Measurements from ENCODE around the gene EDN2. TPM values are rescaled to one million over a fixed set of nuclear protein-coding genes. Genes with fewer than 3 reads are reported as not detected.

The EDN2 gene
- polyA plus RNA-seq, 3 donors: 0.07 to 1.4 TPM; not detected in 1

DNA sequence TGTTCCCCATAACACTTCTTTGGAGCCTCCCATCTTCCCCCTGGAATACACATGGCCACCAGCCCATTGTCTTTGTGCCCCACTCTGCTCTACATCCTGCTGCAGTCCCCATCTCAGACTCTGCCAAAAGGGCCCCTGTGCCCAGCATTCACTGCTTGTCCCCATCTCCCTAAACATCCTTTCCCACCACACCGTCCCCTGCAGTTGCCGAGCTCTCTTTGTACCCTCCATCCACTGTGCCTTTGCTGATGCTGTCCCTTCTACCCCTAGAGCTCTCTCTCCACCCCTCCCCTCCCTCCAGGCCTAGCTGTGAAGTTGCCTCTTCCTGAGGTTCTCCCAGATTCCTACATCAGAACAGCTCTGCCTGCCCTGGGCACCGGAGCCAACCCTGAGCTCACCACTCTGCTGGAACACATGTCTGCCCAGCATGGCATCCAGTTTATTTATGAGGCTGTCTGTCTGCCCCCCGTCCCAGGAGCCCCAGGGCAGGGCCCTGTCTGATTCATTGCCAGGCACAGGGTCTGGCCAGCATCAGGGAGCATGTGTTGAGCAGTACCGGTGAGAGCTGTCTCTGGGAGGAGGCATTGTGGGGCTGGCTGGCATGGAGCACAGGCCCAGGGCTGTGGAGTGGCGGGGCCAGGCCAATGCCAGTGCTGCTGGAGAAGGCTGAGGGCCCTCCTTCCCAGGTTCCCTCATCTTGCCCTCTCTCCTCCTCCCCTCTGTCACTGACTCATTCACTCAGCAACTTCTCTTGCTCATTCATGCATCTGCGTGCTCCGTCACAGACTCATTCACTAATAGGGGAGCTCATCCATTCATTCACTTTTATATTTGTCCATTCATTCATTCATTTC lies 28.8 kb downstream of the EDN2 start:
- no peak overlapping the region for H3K27ac ChIP-seq (ENCODE audit: low read depth, low read length)
- 83 to 86% (median 85%) methylated on average over 8 of the region's 8 CpGs for WGBS, 3 donors

DNA sequence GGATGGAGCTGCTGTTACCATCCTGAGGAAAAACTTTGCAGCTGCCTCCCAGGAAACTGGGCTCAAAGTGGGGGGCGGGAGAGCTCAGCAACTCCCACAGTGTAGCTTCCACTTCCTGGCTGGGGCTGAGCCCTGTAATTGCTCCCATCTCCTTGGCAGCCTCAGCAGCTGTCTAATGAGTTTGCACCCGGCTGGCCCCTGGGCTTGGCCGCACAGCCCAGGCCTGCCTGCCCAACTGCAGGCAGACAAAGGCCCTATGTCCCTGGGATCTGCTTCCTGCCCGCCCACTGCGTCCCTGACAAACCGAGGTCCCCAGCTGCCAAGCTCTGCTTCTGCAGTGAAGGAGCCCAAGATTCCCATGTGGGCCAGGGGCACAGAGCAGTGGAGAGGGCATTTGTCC lies 30.1 kb downstream of the EDN2 start:
- 61 to 69% (median 68%) methylated on average over 6 of the region's 6 CpGs for WGBS, 3 donors
- H3K27ac ChIP-seq (ENCODE audit: low read depth, low read length): no peak overlapping the region

DNA sequence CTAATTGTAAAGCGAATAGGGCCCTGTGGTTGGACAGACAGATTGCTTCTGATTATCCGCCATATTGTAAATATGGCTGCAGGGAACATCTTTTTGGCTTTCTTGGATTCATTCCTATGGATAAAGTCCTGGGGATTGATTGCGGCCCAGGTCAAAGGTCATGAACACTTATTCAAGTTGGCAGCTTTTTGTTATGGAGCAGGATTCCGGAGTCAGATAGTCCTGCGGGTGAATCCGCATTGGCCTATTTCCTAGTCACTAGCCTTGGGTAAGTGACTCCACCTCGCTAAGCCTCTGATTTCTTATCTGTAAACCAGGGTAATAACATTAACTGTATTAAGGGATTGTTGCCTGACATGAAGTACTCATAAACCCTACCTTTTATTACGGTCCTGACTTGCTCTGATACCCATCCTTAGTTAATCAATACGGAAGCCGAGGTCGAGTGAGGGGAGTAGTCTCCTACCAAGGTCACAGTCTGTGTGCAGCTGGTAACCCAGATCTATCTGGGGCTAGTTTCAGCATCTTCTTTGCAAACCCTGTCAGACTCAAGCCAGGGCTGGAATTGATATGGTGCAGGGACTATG lies 31.7 kb downstream of the EDN2 start:
- WGBS, 3 donors: 79 to 96% (median 93%) methylated on average over 11 of the region's 11 CpGs
- no peak overlapping the region for H3K27ac ChIP-seq (ENCODE audit: low read depth, low read length)

DNA sequence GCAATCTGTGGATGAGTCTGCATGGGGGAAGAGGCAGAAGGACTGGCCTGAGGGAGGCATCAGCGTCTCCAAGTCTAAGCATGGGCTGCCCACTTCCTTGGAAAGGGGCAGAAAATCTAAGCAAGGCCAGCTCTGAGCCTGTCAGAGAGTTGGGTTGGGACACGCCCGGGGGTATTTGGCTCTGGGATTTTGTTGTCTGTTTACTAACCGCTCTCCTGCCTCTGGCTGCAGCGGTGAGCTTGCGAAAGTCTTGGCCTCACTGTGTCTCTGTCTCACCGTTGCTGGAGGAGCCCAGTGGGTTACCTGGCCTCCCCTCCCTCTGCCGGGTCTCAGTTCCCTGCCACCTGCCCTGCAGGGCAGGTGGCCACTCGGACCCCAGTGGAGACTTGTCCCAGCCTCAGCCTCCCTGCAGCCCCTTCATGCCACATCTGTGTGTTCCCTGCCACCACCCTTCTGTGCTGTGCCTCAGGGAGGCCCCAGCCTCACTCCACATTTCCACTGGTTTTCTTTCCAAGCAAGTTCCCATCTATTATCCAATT lies 33.7 kb downstream of the EDN2 start:
- no peak overlapping the region for H3K27ac ChIP-seq (ENCODE audit: low read depth, low read length)
- 83 to 90% (median 89%) methylated on average over 9 of the region's 9 CpGs for whole genome bisulfite sequencing, 3 donors

DNA sequence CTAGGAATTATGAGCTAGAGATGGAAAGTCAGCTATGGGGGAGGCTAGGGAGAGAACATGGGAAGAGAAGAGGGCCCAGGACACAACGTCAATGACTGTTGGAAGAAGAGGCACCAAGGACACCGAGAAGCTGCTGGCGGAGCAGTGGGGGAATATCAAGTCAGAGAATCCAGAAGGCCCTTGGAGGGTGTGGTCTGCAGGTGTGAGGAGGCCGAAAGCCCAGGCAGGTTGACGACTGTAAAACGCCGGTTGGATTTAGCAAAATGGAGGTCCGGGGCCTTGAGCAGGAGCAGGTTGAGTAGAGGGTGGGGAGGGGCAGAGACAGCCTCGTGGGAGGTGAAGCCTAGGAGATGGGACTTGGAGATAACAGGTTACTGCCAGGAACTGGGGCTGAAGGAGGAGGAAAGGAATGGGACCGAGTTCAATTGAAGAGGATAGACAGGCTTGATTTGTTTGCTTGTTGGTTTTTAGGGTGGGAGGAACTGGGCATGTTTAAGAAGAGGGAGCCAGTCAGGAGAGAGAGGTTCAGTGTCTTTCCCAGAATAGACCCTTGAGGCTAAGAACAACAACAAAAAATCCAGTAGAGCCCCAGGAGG lies 35.1 kb downstream of the EDN2 start:
- no peak overlapping the region for H3K27ac ChIP-seq (ENCODE audit: low read depth, low read length)
- 85 to 88% (median 85%) methylated on average over 10 of the region's 10 CpGs for WGBS, 3 donors

DNA sequence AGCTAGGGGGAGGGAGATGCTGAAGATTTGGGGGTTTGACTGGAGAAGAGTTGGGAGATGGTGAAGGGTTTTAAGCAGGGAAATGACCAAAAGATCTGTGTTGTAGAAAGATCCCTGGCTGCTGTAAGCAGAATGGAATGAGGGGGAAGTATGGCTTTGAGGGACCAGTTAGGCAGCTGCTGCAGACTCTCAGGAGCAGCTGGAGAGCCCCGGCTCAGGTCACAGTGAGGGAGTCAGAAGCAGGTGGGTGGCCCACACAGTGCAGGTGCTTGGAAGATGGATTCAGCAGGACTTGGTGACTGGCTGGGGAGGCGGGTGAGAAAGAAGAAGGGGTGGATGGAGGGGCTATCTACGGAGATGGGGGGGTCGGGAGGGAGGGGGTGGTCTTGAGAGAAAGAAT lies 35.7 kb downstream of the EDN2 start:
- 87 to 92% (median 91%) methylated on average over 4 of the region's 4 CpGs for WGBS, 3 donors

DNA sequence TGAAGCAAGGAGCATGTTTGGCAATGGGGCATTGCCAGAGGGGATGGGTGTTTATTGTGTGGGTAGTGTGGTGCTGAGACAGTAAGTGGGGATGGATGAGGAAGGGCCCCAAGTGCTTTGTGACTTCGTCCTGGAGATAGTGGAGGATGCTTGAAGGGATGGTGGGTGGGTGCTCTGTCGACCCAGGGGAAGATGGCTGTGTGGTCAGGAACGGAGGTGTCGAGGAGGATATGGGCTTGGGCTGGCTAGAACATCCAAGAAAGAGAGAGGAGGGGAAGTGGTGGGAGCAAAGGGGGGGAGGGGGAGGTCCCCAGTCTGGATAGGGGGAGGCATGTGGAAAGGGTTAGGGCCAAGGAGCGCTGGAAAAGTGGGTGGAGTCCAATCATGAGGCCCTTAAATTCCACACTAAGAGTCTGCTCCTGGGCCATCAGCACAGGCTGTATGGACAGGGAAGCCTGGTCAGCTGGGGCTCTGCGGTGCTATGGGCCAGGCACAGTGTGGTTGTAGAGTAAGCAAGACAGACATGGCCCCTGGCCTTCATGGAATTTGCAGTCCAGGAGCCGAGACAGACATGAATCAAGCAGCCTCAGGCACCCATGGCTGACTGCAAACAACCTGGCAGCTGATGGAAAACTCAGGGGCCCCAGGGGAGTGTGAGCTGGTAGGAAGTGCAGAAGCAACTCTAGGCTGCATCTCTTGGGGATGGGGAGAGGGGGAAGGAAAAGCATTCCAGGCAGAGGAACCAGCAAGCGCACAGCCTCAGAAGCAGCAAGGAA lies 36.3 kb downstream of the EDN2 start:
- H3K27ac ChIP-seq (ENCODE audit: low read depth, low read length): no peak overlapping the region
- WGBS, 3 donors: 86 to 88% (median 87%) methylated on average over 8 of the region's 8 CpGs

More for the DNA sequence above, 35.7 kb downstream of the EDN2 start:
- no peak overlapping the region for H3K27ac ChIP-seq (ENCODE audit: low read depth, low read length)

DNA sequence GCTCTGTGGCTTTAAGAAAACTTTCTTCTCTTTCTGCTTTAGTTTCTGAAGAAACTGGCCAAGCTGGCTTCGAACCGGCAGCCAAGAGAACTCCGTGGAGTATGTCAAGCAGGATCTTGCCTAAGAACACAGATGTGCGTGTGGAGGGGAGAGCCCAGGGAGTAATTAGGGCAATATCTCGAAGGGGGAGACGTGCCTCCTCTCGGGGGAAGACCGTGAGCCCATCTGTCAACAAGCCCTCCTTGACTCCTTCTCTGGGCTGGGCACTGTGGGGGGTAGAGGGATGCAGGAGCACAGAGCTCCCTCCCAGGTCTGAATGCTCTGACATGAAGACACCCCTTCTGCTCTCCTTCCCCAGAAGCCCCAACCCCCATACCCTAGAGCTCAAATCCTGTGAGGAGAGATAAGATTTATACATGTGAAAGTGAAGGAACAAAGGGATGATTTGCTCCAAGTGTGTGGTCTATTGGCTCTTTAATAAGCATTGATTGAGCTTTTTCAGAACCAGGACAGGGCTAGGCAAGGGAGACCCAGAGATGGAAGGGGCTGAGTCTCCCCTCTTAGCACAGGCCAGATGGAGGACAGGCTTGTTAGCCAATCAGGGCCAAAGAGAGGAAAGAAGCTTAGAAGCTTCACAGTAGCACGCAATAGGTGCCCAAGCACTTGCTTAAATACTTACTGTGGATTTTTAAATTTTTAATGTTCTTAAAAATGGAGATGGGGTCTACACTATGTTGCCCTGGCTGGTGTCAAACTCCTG lies 37.5 kb downstream of the EDN2 start:
- H3K27ac ChIP-seq (ENCODE audit: low read depth, low read length): no peak overlapping the region
- 57 to 70% (median 62%) methylated on average over 9 of the region's 9 CpGs for WGBS, 3 donors

DNA sequence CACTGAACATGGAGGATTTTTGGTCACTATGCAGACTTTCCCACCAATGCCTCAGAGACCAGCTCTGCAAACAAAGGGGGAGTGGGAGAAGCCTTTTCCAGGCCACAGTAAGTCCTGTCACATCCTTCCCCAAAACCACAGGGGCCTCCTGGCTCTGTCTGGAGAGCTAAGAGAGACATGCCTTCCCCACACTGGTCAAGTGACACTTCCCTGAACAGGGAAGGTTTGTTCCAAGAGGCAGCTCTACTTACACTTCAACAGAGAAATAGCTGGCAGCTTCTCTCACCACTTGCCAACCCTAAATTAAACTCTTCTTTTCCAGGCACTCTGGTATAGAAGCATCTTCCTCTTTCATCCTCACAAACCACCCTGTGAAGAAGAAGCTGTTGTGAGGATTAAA lies 39.7 kb downstream of the EDN2 start:
- no peak overlapping the region for H3K27ac ChIP-seq (ENCODE audit: low read depth, low read length)

DNA sequence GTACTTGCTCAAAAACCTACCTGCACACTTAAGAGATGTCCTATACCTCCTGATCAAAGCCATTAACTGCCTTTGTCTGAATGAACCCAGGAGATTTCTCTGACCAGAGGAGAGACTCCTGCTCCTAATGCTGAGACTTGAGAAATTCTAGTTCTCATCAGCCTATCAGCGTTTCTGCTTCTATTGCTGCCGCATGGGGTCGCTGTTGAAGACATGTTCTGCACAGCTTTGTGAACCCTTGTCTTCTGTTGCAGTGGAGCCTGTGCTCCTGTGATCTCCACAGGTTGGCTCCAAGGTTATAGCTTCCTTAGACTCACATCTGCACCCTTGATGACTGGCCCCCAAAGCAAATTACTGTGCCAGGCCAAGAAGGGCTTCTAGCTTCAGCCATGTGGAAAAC lies 40.2 kb downstream of the EDN2 start:
- 39 to 73% (median 43%) methylated on average over 3 of the region's 3 CpGs for WGBS, 3 donors
- H3K27ac ChIP-seq (ENCODE audit: low read depth, low read length): no peak overlapping the region

DNA sequence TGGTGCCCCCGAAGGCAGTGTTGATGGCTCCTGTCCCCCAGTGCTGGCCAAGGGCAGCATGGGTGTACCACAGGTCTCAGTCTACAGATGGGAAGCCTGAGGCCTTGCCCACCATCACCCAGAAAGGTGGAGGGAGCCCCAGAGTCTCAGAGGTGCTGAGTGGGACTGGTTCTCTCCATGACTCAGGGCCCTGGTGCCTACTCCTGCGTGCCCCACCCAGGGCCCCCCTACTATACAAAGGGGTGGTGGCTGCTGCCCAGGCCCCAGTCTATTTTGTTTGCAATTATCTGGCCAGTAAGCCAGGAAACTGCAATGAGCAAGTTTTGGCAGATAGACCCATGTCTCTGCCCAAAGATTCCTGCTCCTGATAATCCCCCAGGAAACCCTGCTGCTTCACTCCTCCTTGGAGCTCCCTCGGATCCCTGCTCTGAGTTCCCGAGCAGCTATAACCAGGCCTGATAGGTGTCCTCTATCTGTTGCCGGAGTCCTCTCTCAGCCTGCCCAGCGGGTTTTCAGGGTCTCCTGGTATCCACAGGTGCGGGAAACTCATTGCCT lies 41.7 kb downstream of the EDN2 start:
- no peak overlapping the region for H3K27ac ChIP-seq (ENCODE audit: low read depth, low read length)
- WGBS, 3 donors: 63 to 69% (median 68%) methylated on average over 7 of the region's 7 CpGs

DNA sequence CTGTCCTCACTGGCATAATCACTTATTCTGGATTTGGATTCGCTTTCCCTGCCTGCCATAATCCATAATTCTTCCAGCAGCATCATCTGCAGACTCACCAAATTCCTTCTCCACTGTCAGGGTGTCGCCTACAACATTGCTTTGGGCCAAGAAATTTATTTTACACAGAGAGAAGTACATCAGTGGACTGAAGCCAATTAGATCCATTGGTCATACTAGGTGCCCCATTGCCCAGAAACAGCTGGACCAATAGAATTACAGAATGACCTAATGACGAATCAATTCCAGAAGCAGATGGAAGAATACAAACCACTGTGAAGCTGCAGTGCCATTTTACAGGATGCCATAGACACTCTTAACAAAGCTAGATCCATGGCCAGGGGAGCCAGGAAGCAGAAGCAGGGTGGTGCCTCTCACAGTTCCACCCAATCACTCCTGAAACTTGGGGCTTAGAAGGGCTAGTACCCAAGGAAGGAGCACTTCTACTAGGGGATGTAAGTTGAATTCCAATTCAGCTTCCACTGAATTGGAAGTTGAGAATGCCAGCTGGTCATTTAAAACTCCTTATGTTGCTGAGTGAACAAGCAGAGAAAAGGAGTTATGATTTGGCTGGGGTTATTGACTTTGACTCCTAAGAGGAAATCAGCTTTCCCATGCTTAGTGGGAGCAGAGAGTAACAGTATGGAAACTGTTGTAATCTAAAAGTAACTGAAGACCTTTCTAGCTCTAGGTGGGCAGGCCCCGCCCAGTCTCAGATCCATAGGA lies 44.0 kb downstream of the EDN2 start:
- no peak overlapping the region for H3K27ac ChIP-seq (ENCODE audit: low read depth, low read length)
- WGBS, 3 donors: 92 to 96% (median 94%) methylated on average over 4 of the region's 4 CpGs

DNA sequence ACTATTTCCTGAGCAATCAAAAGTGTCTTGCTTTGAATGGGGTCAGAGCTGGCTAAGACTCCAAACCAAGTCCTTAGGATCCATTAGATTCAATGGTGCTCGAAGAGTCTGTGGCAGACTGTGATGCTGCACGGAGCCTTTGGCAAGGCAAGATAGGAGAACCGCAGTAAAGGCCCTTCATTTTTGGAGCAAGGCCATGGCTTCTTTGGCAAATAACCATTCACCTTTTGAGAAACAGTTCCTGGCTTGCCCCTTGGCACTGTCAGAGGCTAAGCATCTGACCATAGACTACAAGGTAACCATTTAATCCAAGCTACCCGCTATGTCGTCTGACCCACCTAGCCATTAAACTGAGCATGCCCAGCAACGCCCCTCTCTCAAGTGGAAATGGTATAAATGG lies 45.2 kb downstream of the EDN2 start:
- no peak overlapping the region for H3K27ac ChIP-seq (ENCODE audit: low read depth, low read length)
- 73 to 84% (median 76%) methylated on average over 6 of the region's 6 CpGs for WGBS, 3 donors

DNA sequence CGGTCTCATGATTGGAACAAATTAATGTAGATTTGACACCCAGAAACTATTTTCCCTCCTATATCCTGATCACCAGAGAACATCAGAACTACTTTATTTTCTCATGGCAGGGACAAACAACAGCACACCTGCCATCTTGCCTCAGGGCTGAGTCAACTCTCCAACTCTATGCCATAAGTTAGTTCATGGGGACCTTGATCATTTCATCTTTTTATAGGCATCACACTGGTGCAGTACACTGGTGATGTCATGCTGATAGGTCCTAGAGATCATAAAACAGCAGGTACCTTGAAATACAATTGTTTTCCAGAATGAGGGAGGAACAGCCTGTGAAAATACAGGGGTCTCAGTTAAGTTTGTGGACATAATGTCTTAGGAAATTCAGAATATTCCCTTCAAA lies 45.8 kb downstream of the EDN2 start:
- WGBS, 3 donors: 94 to 100% (median 100%) methylated on average over 1 of the region's 1 CpG
- no peak overlapping the region for H3K27ac ChIP-seq (ENCODE audit: low read depth, low read length)

DNA sequence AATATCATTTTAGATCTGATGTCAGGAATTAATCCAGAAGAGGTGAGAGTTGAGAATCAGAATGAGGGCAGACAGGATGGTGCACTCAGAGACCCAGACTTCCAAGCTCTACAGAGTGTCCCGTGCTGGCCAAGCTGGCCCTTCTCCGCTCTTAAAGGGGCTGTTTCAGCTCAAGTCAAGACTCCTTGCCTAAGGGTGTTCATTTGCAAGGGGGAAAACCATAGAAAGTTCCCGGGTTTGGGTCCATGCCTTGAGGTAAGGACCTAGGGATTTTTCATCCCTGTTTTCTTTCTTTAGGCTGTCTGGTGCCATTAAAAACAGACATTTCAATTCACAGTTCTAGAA lies 47.5 kb downstream of the EDN2 start:
- WGBS, 3 donors: 81 to 85% (median 82%) methylated on average over 3 of the region's 3 CpGs
- H3K27ac ChIP-seq (ENCODE audit: low read depth, low read length): no peak overlapping the region

DNA sequence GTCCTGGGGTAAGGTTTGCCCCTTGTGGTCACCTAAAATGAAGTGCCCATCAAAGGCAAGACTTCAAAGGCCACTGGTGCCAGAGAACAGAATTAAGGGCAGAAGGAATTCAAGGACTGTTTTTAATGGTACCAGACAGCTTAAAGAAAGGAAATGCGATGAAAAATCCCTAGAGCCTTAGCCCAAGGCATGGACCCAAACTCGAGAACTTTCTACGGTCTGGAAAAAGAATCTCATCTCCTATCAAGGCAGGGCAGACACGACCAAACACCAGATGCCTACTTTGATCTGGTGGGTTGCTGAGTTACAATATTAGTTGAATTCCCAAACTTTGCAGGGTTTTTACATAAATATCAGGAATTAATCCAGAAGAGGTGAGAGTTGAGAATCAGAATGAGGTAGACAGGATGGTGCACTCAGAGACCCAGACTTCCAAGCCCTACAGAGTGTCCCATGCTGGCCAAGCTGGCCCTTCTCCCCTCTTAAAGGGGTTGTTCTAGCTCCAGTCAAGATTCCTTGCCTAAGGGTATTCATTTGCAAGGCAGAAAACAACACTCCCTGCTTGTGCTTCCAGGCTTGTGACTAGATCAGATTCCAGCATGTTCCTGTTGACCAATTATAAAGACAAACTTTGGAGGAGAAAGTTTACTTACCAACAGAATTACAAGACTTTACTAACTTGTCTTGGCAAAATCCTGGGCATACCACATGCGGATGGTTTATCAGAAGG lies 48.0 kb downstream of the EDN2 start:
- WGBS, 3 donors: 78 to 89% (median 87%) methylated on average over 5 of the region's 5 CpGs
- H3K27ac ChIP-seq (ENCODE audit: low read depth, low read length): no peak overlapping the region

All from adipose tissue (tissue), 3 donors.